Eye (tissue), 1 donor: ENCODE measurements around the gene SYNDIG1L.

ENCODE experiments used
- DNase-seq: peaks from one replicate; pipeline ENCODE4 v3.0.0-alpha.2; 2015

The SYNDIG1L gene

GRCh38 chr14:74429221-74429691 lies 3.2 kb upstream of the SYNDIG1L start:
- no peak for DNase-seq

DNA sequence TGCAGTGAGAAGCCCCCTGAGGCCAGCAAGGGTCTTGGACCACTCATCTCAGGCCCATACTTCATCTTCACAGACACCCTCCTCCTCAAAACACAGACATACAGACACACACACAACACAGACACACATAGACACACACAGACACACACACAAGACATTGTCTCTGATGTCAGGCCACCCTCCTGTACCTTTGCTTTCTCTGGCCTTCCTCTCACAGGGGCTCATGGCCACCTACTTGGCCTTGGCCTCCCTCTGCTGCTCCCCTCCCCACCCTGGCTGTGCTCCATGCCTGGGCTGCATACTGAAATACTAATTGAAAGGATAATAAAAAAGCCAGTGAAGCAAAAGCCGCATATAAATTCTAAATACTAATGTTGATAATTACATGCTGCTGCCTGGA lies 1.6 kb upstream of the SYNDIG1L start:
- no peak for DNase-seq

- peak; percentile 78 for DNase-seq
Observed at GRCh38 chr14:74425525-74426201, 347 bp downstream of the SYNDIG1L start.

- no peak for DNase-seq
Observed at GRCh38 chr14:74424606-74425005, 1.4 kb downstream of the SYNDIG1L start.

DNA sequence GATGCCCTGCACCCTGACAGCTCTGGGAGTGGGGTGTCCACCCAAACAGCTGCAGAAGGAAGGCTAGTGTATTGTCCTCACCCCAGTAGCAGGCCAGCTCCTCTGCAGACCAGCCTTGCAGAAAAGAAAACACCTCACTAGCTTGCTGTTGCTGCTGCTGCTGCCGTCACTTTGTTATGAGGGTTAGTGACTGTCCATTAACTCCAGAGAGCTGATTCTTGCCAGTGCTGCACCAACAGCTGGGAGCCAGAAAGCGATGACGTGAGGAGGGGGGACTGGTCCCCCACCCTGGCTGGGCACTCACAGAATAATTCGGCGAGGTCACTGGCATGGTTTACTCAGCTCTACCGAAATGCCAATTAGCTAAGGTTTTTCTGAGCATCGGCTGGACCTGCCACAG lies 2.8 kb downstream of the SYNDIG1L start:
- DNase-seq, result peak; percentile 33

DNA sequence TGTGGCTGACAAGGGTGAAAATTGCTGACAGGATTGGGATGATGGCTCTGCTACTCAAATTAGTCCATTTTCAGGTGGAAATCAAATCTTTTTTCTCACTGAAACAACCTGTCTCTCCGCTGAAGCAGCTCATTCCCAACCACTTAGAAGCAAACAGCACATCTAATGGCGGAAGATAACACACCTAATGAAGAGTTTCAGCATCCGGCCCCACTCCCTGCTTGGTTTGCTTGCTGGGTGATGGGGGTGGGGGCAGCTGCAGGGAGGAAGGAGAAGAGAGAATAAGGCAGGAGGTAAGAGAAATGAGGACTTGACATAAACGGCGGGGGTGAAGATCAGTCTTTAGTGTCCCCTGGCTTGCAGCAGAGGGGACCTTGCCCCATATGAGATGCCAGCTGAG lies 4.0 kb downstream of the SYNDIG1L start:
- no peak for DNase-seq

GRCh38 chr14:74419086-74419485 lies 6.9 kb downstream of the SYNDIG1L start:
- no peak for DNase-seq

GRCh38 chr14:74418031-74418430 lies 8.0 kb downstream of the SYNDIG1L start:
- no peak for DNase-seq

- no peak for DNase-seq
Observed at GRCh38 chr14:74417611-74418010, 8.4 kb downstream of the SYNDIG1L start.

DNA sequence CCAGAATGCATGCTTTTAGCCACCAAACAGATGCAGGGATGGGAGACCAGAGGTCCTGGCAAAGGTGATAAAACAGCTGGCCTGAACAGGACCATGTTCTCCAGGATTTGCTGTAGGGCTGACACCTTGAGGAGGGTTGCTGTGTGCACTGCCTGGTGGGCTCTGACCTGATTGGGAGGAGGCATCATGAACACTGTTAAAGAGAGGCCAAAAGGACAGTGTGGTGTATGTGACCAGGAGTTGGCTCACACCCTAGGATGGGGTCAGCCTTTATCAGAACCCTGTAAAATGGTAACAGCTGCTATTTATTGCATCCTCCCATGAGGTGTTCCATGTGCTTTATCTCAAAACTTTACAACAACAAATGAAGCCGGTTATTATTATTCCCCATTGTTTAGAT lies 8.8 kb downstream of the SYNDIG1L start:
- DNase-seq, result no peak

DNA sequence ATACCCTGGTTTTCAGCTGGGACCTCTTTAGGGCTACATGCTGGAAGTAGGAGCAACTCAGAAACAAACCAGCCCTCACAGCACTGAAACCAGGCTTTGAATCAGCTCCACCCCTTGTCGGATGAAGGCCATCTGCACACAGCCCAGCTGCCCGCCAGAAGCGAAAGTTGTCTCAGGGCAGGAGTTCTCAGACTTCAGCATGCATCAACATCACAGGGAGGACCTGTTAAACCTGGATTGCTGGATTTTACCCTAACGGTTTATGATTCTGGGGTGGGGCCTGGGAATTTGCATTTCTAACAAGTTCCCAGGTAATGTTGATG lies 10.9 kb downstream of the SYNDIG1L start:
- DNase-seq, result peak; percentile 65

GRCh38 chr14:74414403-74415114 lies 11.5 kb downstream of the SYNDIG1L start:
- DNase-seq, result peak; percentile 38

DNA sequence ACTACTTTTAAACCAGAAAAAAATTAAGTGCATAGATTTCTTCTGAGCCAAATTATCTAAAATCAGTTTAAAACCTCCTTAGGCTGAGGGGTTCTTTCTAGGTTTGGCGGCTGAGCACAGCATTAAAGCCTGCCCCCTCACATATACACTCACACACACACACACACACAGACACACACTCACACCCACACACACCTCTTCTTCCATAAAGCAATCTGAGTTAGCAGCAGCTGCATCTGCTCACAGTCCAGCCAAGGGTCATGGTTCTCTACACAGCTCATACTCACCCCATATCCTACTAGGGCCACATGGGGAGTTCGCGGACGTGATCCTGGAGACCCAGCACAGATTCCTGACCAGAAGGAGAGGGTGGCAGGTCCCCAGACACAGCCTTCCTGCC lies 12.4 kb downstream of the SYNDIG1L start:
- no peak for DNase-seq

DNA sequence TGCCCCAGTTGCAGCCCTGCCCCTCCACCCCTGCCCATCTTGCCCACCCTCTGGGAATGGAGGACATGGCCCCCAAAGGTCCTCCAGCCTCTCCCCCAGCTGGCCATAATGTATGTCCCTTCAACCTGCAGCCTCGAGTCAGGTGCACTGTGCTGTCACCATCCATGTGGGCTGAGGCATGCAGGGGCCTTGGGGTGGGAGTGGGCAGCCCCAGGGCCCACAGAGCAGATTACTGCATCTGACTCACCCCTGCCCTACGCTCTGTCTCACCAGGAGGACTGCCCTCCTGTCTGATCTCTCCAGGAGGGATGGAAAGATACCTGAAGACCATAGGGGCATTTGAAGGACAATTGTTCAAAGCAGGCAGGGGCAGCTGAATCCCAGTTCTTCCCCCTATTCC lies 13.3 kb downstream of the SYNDIG1L start:
- DNase-seq, result no peak

DNA sequence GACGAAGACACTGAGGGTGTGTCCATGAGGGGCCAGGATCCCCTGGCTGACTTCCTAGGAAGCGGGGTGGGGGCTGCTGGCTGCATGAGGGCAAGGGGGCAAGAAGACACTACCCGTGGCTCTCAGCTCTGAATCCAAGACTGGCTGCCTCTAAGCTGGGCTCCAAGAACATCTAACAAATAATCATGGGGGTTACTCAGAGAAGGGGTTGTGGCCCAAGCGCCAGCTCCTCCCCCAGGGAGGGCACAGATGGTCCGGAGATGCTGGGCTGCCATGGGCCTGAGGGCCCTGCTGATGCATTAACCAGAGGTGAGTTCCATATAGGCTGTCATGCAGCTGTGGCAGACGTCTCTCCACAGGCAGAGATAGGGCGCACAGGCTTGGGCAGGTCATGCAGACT lies 14.3 kb downstream of the SYNDIG1L start:
- DNase-seq, result no peak

DNA sequence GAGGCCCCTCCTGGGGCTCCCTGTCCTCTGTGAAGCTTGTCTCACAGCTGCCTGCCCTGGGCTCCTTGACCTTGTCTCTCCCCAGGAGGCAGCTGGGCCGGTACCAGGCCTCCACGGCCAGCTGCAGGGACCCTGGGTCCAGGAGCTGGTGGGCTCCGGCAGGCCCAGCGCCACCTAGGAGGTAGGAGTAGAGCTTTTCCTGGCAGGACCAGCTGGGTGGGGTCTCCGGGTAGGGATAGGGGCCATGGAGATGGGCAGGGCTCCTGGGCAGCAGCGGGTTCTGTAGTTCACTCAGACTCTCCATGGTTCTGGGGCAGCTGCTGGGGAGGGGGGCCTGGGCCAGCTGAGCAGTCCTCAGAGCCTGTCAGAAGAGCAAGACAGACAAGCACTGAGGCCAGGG lies 16.6 kb downstream of the SYNDIG1L start:
- no peak for DNase-seq

GRCh38 chr14:74408870-74409269 lies 17.1 kb downstream of the SYNDIG1L start:
- no peak for DNase-seq

DNA sequence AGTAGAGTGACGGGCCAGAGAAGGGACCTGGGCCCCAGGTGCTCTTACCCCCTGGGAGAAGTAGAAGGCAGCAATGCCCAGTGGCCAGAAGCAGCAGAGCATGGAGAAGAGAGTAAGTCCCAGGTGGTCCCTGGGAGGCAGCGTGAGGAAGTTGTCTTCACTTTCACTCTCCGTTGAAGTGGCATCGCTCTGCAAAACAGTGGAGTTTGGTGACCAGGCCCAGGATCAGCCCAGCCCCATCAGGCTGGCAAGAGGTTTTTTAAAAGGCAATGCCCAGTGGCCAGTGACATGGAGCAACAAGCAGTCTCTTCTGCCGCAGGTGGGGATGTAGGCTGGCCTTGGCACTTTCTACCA lies 18.2 kb downstream of the SYNDIG1L start:
- DNase-seq, result no peak

GRCh38 chr14:74407021-74407800 lies 18.8 kb downstream of the SYNDIG1L start:
- no peak for DNase-seq

DNA sequence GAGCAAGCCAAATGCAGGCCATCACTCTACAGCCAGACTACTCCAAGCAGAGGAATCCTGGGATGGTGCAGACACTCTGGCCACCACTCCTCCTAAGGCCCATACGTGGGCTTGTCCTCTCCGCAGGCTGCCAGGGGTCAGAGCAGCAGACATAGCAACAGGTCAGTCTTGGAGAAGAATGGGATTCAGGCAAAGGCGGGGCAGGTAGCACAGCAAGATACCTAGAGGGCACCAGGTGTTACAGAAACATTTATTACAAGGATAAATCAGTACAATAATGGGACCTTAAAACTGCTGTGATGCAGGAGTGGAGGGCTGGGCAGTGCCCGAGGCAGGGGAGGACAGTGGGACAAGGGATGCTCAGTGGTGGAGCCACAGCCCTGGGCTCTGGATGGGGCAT lies 20.3 kb downstream of the SYNDIG1L start:
- DNase-seq, result no peak

- no peak for DNase-seq
Observed at GRCh38 chr14:74404435-74404834, 21.6 kb downstream of the SYNDIG1L start.

- DNase-seq, result no peak
Observed at GRCh38 chr14:74403619-74404417, 22.2 kb downstream of the SYNDIG1L start.
